Colonic mucosa (tissue), 4 donors: ENCODE data around the gene ACAA2. TPM values are rescaled to one million over a fixed set of nuclear protein-coding genes. Genes with fewer than 3 reads are reported as not detected.

Source experiments
- DNase-seq: peaks from one replicate; pipeline ENCODE4 v3.0.0-alpha.2; 2020
- H3K27ac ChIP-seq: fragments of 200-600 bp; one replicate; pipeline ENCODE4 v1.8.0; 2021
- H3K27me3 ChIP-seq: fragments of 200-600 bp; one replicate; pipeline ENCODE4 v1.8.0; 2021
- H3K36me3 ChIP-seq: fragments of 200-600 bp; one replicate; pipeline ENCODE4 v1.8.0; 2021
- H3K4me1 ChIP-seq: fragments of 200-600 bp; one replicate; pipeline ENCODE4 v1.8.0; 2021; ENCODE audit warnings: mild to moderate bottlenecking
- H3K4me3 ChIP-seq: fragments of 200-600 bp; one replicate; pipeline ENCODE4 v1.8.0; 2021
- H3K9ac ChIP-seq, 2 donors: one replicate each; pipeline ENCODE4 v1.7.0; 2013; ENCODE audit warnings: control low read depth in 2 of 2, low read depth in 2 of 2, low read length in 2 of 2
- H3K9me3 ChIP-seq: fragments of 200-600 bp; one replicate; pipeline ENCODE4 v1.8.0; 2021
- intact Hi-C: fragments of 100-400 bp; cut with DNase I; formaldehyde crosslinking; loops from one replicate; pipeline ENCODE4 v1.14.1; 2022
- total RNA-seq, 2 donors: library from RNA; stranded (reverse); fragmentation: NEBNext Ultra II Directional in 1 of 2; extraction: Animal tissue kit (Norgen Biotek cat#: 25700) in 1 of 2; gene quantifications; one replicate each; pipeline ENCODE4 v1.2.1, GENCODE V29; 2021
- TF ChIP-seq, protein P1 (sequence below): fragments of 200-600 bp; IDR thresholded peaks from one replicate; pipeline ENCODE4 v1.8.0; 2022; ENCODE audit warnings: antibody characterized with exemption, mild to moderate bottlenecking
- donor health status: healthy.
- donor health status: DM: no; HTN: no; CAD: no.
- donor health status: DM: no; HTN: no; CAD: no.

Gene ACAA2
- total RNA-seq, 2 donors from 2014 or later: 152 to 276 TPM

DNA sequence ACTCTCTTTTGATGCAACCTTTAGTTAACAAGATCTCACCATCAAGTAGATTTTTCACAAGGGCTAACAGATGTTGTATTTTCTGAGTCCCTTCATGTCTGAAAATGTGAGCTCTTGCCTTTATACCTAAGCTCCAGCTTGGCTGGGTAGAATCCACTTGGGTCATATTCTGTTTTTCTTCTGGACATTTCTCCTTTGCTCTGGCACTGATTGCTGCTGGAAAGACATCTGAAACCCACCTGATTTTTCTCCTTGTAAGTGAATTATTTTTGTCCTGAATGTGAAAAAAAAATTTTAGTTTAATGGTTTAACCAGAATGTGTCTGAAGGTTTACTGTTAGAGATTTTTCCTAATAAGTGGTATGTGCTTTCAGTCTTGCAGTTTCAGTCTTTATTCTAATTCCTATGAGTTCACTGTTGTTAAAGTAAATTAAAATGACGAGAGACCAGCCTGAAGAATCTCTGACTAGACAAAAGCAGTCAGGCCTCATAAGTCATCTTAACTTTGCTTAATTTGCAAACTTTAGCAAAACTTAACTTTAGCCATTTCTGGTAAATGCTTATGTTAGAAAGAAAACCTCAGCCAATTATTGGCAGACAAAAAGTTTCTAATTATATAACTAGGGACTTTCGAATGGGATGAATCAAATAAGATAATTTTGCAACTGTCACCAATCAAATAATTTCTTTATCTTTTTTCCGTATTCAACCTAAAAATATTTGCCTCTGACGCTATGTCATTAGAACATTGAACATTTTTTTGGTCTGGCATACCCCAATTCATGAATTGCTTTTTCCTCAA is 70.8 kb downstream of the ACAA2 start:
- H3K4me3 ChIP-seq: no peak overlapping the region
- intact Hi-C loops: no loop called here
- H3K9ac ChIP-seq: no peak overlapping the region
- no peaks in the 10 kb centered on the region for H3K9me3 ChIP-seq
- H3K36me3 ChIP-seq: no peaks in the 10 kb centered on the region
- no peak for DNase-seq
- no peak overlapping the region for H3K27ac ChIP-seq
- no peaks in the 10 kb centered on the region for H3K4me1 ChIP-seq
- TF ChIP-seq, protein P1, sequence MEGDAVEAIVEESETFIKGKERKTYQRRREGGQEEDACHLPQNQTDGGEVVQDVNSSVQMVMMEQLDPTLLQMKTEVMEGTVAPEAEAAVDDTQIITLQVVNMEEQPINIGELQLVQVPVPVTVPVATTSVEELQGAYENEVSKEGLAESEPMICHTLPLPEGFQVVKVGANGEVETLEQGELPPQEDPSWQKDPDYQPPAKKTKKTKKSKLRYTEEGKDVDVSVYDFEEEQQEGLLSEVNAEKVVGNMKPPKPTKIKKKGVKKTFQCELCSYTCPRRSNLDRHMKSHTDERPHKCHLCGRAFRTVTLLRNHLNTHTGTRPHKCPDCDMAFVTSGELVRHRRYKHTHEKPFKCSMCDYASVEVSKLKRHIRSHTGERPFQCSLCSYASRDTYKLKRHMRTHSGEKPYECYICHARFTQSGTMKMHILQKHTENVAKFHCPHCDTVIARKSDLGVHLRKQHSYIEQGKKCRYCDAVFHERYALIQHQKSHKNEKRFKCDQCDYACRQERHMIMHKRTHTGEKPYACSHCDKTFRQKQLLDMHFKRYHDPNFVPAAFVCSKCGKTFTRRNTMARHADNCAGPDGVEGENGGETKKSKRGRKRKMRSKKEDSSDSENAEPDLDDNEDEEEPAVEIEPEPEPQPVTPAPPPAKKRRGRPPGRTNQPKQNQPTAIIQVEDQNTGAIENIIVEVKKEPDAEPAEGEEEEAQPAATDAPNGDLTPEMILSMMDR: no peak
- no peaks in the 10 kb centered on the region for H3K27me3 ChIP-seq

DNA sequence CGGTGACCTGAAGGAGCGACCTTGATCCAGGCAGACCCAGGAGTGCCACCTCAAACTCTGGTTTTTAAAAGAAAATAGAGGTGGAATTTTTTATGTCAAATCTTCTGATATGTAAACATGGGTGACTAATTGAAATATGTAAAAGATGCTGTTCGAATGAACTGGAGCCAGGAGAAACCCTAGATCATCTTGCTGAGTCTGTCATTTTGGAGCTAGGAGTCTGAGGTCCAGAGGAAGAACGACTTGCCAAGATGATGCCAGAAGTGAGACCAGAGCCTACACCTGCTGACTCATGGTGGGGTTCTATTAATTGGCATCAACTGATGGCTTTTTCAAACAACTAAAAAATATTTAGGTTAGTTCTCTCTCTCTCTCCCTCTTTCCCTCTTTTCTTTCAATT is 74.1 kb downstream of the ACAA2 start:
- H3K4me1 ChIP-seq: no peaks in the 10 kb centered on the region

DNA sequence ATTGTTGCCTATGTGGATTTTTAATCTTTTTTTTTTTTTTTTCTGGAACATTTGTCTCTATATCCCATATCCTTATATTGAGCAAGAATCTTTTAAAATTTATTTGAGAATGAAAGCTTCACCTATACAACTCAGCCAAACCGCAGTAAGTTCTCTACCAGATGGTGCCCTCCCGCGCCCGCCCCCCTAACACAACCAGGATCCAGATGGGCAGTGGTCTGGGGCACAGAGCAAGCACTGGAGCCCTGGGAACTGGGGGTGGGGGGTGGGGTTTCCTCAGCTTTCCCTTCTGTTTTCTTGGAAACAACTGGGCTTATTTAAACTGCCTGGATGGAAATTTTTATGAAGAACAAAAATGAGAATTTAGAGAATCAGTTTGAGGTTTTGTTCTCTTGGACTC is 74.6 kb downstream of the ACAA2 start:
- no peak overlapping the region for H3K27ac ChIP-seq
- H3K9ac ChIP-seq: no peak overlapping the region
- H3K4me1 ChIP-seq: no peaks in the 10 kb centered on the region
- H3K9me3 ChIP-seq: no peaks in the 10 kb centered on the region
- no peaks in the 10 kb centered on the region for H3K36me3 ChIP-seq
- TF ChIP-seq, protein P1: no peak
- DNase-seq: no peak
- no peaks in the 10 kb centered on the region for H3K27me3 ChIP-seq
- intact Hi-C loops: no loop called here
- no peak overlapping the region for H3K4me3 ChIP-seq

More for the DNA sequence above, 74.1 kb downstream of the ACAA2 start:
- no peaks in the 10 kb centered on the region for H3K9me3 ChIP-seq
- TF ChIP-seq, protein P1: no peak
- H3K36me3 ChIP-seq: no peaks in the 10 kb centered on the region
- no peak overlapping the region for H3K4me3 ChIP-seq
- DNase-seq: no peak
- intact Hi-C loops: no loop called here
- no peak overlapping the region for H3K9ac ChIP-seq
- no peaks in the 10 kb centered on the region for H3K27me3 ChIP-seq
- no peak overlapping the region for H3K27ac ChIP-seq

DNA sequence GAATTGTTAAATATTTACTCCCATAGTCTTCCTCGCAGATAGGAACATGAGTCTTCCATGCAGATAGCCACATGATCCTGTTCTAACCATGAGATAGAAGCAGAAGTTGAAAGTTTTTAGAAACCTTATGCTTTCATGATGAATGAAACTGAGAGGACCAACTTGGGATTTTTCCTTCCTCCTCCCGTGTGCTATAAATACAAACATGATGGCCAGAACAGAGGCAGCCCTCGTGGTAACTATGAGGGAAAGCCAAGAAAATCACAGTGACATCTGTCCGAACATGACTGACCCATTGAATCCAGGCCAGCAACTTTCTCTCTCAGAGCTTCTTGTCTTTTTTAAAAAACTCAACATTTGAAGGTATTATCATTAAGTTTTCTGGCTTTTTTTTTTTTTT is 78.5 kb downstream of the ACAA2 start:
- H3K9ac ChIP-seq: no peak overlapping the region
- H3K36me3 ChIP-seq: no peaks in the 10 kb centered on the region
- no peaks in the 10 kb centered on the region for H3K9me3 ChIP-seq
- no peaks in the 10 kb centered on the region for H3K27me3 ChIP-seq
- DNase-seq: no peak
- TF ChIP-seq, protein P1: no peak
- no peak overlapping the region for H3K27ac ChIP-seq
- intact Hi-C loops: no loop called here
- H3K4me1 ChIP-seq: peaks cover 7% of the 10 kb centered on the region
- no peak overlapping the region for H3K4me3 ChIP-seq

DNA sequence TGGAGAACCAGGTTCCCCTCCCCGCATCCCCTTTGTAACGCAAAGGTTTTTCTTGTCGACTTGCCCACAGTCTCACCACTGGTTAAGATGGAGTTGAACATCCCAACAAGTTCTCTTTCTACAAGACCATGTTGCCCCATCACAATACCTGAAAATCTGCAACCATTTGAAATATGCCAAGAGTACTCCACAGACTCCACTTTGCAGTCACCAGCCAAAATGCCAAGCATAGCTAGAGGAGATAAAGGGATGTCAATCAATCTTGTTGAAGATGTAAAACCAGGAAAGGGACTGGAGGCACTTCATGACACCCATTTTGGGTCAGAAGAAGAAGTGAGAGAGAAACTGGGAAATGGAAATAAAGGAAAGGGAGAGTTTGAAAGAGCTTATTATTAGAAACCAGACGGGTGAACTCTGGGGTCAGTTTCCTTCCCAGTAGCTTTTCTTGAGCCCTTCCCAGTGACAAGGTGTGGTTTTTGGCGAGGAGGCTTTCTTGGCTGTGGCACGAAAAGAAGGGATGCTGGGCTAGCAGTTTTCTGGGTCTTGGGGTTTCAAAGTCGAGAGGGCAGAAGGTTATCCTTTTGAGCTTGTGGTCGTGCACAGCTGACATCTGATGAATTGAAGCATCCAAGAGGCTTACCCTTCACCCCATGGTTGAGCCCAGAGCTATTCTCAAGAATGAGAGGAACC is 79.3 kb downstream of the ACAA2 start:
- DNase-seq: no peak
- intact Hi-C loops: no loop called here
- TF ChIP-seq, protein P1: no peak

More for the DNA sequence above, 79.3 kb downstream of the ACAA2 start:
- no peak overlapping the region for H3K27ac ChIP-seq
- no peak overlapping the region for H3K4me3 ChIP-seq
- H3K9ac ChIP-seq: no peak overlapping the region
- H3K27me3 ChIP-seq: no peaks in the 10 kb centered on the region
- H3K36me3 ChIP-seq: no peaks in the 10 kb centered on the region
- H3K9me3 ChIP-seq: no peaks in the 10 kb centered on the region
- peaks cover 7% of the 10 kb centered on the region for H3K4me1 ChIP-seq
